H1 (cell line): Measurements from ENCODE around the gene GMEB2. TPM values are rescaled to one million over a fixed set of nuclear protein-coding genes. Genes with fewer than 3 reads are reported as not detected.

ENCODE experiments used
- NANOG ChIP-seq: IDR thresholded peaks from 2 replicates; pipeline ENCODE4 v1.6.1; 2011; ENCODE audit warnings: low read length, low read depth, mild to moderate bottlenecking, inconsistent platforms; ENCODE audit not compliant: insufficient read depth, poor library complexity, severe bottlenecking
- polyA plus RNA-seq, 7 experiments: library from polyadenylated mRNA; depleted of rRNA in 3 of 7; stranded (reverse) in 5 of 7; unstranded in 2 of 7; fragments of >200 nt in 5 of 7; fragments of 200-250 nt in 2 of 7; gene quantifications; 1 replicate in 5 of 7; 2 replicates in 1 of 7; 4 replicates in 1 of 7; pipeline versions ENCODE4 v1.2.1 to v1.2.3, GENCODE V29; 2011 to 2013; ENCODE audit warnings: missing spikeins in 2 of 7, mixed read lengths in 2 of 7
- total RNA-seq: library from RNA; stranded (reverse); fragmentation: NEBNext Ultra II Directional; extraction: Animal tissue kit (Norgen Biotek cat#: 25700); gene quantifications from 2 replicates; pipeline ENCODE4 v1.2.1, GENCODE V29; 2021
- TF ChIP-seq, protein P1 (sequence below): IDR thresholded peaks from 2 replicates; pipeline ENCODE4 v1.6.1; 2012; ENCODE audit warnings: low read length, inconsistent platforms

The GMEB2 gene
- total and polyA plus RNA-seq, 2 of the 8 experiments (the other 6 are each of a cell fraction or from before 2014, with no cell fraction given), result 12.9 to 14.2 TPM

DNA sequence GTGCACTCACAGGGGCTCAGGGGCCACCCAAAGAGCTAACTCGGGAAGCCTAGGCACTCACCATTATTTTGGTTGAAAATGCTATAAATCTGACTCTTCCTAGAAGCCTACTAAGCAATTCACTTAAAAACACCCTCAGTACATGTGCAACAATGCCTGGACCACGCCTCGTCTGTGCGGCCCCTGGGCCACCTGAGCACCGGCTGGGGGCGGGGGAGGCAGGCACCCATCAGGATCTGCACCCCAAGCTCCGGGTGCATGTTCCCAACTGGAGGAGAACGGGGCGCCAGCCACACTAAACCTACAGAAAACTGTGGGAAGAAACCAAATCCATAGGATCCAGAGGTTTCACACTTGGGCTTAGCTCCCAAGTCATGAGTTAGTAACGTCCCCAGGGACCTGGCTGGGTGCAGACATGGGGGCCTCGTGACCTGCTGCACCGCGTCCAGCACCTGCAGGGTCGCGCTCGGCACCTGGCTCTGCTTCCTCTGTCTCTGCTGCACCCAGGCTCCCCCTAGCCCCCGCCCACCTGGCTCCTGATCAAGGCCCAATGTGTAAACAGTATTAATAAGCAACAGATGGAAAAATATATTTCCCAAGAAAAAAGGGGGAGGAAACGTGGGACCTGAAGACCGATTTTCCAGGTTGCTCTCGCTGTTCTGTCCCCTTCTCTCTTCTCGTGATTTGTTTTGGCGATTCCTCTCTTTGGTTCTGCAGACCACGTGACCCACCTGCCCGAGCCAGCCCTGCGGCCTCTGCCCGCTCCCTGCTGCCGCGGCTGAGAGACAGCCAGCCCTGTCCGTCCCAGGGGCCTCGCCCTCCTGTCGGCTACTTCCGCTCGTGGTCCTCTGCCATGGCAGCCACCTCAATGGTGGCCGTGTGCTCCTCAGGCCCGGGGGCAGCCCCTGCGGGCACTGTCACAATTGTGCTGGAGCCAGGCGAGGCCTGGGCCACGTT, 37.4 kb downstream of the GMEB2 start (continued):
- TF ChIP-seq, protein P1, sequence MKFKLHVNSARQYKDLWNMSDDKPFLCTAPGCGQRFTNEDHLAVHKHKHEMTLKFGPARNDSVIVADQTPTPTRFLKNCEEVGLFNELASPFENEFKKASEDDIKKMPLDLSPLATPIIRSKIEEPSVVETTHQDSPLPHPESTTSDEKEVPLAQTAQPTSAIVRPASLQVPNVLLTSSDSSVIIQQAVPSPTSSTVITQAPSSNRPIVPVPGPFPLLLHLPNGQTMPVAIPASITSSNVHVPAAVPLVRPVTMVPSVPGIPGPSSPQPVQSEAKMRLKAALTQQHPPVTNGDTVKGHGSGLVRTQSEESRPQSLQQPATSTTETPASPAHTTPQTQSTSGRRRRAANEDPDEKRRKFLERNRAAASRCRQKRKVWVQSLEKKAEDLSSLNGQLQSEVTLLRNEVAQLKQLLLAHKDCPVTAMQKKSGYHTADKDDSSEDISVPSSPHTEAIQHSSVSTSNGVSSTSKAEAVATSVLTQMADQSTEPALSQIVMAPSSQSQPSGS, result no peak
- TF ChIP-seq NANOG, result no peak
- TF ChIP-seq, all 59 proteins: peak for 0
